SH-SY5Y (cell line): Measurements from ENCODE around the gene ATP9A.

Source experiments
- GATA2 ChIP-seq: IDR thresholded peaks from 2 replicates; pipeline ENCODE4 v1.6.1; 2011; ENCODE audit warnings: mild to moderate bottlenecking, low read depth, low read length
- GATA3 ChIP-seq: IDR thresholded peaks from 2 replicates; pipeline ENCODE4 v1.6.1; 2011; ENCODE audit warnings: low read depth, mild to moderate bottlenecking, low read length, moderate library complexity

ATP9A gene

DNA sequence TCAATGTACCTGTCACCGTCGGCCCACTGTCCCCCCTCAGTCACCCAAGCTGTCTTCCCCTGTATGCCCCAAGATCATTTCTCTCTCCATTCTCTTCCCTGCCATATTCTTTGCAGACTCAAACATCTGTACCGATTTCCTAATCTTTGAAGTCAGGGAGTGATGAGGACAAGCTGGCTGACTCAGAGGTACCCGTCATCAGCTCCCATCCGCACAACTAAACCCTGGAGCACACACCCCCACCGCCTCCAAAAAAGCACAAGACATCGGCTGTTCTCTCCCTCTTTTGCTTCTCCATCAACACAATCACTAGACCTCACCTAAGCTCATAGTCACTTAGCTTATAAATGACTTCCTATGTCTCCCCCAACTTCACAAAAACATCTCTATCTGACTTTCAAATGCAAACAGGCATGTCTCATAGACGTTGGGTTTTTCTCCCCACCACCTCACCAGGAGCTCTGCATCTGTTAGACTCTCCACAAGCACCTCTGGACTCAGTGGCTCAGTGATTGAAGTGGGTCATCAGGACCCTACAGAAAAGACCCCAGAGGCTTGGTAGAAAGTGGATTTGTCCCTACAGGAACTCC lies 214.2 kb downstream of the ATP9A start:
- TF ChIP-seq GATA3 (no peak), GATA2 (no peak)

DNA sequence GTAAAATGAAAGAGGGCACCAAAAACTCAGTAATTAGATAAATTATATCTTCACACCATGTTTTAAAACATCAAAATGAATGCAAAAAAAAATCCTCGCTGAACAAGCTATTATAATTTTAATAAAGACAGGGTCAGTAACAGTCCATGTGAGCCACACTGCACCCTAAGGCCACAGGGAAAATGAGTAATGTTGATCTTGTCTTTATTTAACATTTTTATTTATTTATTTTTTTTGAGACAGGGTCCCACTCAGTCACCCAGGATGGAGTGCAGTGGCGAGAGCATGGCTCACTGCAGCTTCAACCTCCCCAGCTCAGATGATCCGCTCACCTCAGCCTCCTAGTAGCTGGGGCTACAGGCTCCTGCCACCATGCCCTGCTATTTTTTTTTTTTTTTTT lies 217.0 kb downstream of the ATP9A start:
- TF ChIP-seq GATA3 (no peak), GATA2 (no peak)

DNA sequence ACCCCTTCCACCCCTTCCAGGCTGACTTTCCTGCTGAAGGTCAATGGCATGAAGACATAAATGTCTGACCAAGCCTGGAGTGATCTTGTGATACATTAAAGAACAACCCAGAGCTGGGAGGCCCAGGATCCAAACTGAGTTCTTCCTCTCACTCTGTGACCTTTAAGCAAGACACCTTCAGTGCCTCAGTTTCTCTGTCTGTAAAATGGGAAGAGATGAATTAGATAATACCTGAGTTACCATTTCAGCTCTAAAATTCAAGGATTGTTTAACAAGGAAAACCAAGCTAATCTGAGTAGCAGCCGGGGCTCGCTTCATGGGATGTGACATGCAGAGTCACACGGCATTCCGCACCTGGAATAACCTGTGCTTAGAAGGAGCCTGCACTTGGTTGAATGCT lies 218.7 kb downstream of the ATP9A start:
- TF ChIP-seq GATA3, result no peak
- TF ChIP-seq GATA2, result no peak

DNA sequence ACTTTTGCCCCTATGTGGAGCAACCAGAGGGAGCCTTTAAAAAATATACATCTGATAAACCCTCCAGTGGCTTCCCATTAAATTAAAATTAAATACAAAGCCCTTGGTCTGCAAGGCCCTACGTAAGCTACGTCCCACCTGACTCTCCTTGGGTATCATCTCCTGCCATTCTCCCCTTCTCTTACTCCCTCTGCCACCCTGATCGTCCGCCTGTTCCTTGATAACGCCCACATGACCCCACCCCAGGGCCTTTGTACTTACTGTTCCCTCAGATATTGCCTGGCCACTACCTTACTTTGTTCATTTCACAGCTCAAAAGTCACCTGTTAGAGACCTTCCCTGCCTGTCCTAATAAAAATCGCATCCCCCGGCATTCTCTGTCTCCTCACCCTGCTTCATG lies 220.2 kb downstream of the ATP9A start:
- no peak for TF ChIP-seq GATA3
- no peak for TF ChIP-seq GATA2
